Esophagus muscularis mucosa (tissue), 3 donors: ENCODE results near the gene GSG1L.

Experiments used
- POLR2A ChIP-seq: fragments of 450-650 bp; IDR thresholded peaks from one replicate; pipeline ENCODE4 v1.6.1; 2017; ENCODE audit warnings: antibody characterized with exemption, moderate library complexity, mild to moderate bottlenecking, low read depth
- POLR2AphosphoS5 ChIP-seq, 2 donors: sonication (generic); formaldehyde crosslinking; IDR thresholded peaks; one replicate each; pipeline ENCODE4 v1.6.1; 2017; ENCODE audit warnings: antibody characterized with exemption in 2 of 2
- TF ChIP-seq, protein P1 (sequence below), 3 experiments: fragments of 200-600 bp in 2 of 3; fragments of 450-650 bp in 1 of 3; sonication (generic) in 2 of 3; IDR thresholded peaks; one replicate each; pipeline ENCODE4 v1.5.1; 2017 to 2019; ENCODE audit warnings: antibody characterized with exemption in 3 of 3, mild to moderate bottlenecking in 2 of 3, moderate library complexity in 1 of 3

- no peak for TF ChIP-seq POLR2A
- TF ChIP-seq, protein P1, sequence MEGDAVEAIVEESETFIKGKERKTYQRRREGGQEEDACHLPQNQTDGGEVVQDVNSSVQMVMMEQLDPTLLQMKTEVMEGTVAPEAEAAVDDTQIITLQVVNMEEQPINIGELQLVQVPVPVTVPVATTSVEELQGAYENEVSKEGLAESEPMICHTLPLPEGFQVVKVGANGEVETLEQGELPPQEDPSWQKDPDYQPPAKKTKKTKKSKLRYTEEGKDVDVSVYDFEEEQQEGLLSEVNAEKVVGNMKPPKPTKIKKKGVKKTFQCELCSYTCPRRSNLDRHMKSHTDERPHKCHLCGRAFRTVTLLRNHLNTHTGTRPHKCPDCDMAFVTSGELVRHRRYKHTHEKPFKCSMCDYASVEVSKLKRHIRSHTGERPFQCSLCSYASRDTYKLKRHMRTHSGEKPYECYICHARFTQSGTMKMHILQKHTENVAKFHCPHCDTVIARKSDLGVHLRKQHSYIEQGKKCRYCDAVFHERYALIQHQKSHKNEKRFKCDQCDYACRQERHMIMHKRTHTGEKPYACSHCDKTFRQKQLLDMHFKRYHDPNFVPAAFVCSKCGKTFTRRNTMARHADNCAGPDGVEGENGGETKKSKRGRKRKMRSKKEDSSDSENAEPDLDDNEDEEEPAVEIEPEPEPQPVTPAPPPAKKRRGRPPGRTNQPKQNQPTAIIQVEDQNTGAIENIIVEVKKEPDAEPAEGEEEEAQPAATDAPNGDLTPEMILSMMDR (IDR thresholded peaks at IDR 0.05): no peak
- TF ChIP-seq POLR2AphosphoS5 (IDR thresholded peaks at IDR 0.05): no peak
These were observed 235.7 kb downstream of the GSG1L start for GRCh38 chr16:27827765-27828164.
